GM10266 (cell line): Measurements from ENCODE around the gene STX4.

Experiments used
- DNase-seq: peaks from one replicate; pipeline ENCODE4 v3.0.0; 2012; ENCODE audit errors: extremely low spot score
- TF ChIP-seq, protein P1 (sequence below): IDR thresholded peaks from 2 replicates; pipeline ENCODE4 v1.5.1; 2012; ENCODE audit warnings: mild to moderate bottlenecking, low read depth; ENCODE audit not compliant: control insufficient read depth, insufficient read depth; ENCODE audit errors: missing control alignments

STX4 gene

DNA sequence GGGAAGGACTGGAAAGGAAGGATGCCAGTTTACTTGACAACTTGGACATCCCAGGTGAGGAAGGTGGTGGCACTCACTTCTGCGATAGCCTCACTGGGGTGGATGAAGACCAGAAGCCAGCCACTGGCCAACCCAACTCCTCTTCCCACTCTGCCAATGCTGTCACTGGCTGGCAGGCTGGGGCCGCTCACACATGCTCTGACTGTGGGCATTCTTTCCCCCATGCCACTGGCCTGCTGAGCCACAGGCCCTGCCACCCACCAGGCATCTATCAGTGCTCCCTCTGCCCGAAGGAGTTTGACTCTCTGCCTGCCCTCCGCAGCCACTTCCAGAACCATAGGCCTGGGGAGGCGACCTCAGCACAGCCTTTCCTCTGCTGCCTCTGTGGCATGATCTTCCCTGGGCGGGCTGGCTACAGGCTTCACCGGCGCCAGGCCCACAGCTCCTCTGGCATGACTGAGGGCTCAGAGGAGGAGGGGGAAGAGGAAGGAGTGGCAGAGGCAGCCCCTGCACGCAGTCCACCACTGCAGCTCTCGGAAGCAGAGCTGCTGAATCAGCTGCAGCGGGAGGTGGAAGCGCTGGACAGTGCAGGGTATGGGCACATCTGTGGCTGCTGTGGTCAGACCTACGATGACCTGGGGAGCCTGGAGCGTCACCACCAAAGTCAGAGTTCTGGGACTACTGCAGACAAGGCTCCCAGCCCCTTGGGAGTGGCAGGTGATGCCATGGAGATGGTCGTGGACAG, 45.4 kb downstream of the STX4 start:
- no peak for DNase-seq
- TF ChIP-seq, protein P1, sequence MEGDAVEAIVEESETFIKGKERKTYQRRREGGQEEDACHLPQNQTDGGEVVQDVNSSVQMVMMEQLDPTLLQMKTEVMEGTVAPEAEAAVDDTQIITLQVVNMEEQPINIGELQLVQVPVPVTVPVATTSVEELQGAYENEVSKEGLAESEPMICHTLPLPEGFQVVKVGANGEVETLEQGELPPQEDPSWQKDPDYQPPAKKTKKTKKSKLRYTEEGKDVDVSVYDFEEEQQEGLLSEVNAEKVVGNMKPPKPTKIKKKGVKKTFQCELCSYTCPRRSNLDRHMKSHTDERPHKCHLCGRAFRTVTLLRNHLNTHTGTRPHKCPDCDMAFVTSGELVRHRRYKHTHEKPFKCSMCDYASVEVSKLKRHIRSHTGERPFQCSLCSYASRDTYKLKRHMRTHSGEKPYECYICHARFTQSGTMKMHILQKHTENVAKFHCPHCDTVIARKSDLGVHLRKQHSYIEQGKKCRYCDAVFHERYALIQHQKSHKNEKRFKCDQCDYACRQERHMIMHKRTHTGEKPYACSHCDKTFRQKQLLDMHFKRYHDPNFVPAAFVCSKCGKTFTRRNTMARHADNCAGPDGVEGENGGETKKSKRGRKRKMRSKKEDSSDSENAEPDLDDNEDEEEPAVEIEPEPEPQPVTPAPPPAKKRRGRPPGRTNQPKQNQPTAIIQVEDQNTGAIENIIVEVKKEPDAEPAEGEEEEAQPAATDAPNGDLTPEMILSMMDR = no peak

DNA sequence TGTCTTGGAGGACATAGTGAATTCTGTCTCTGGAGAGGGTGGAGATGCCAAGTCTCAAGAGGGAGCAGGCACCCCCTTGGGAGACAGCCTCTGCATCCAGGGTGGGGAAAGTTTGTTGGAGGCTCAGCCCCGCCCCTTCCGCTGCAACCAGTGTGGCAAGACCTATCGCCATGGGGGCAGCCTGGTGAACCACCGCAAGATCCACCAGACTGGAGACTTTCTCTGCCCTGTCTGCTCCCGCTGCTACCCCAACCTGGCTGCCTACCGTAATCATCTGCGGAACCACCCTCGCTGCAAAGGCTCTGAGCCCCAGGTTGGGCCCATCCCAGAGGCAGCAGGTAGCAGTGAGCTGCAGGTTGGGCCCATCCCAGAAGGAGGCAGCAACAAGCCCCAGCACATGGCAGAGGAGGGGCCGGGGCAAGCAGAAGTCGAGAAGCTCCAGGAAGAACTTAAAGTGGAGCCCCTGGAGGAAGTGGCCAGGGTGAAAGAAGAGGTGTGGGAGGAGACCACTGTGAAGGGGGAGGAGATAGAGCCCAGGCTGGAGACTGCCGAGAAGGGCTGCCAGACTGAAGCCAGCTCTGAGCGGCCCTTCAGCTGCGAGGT, 46.1 kb downstream of the STX4 start:
- DNase-seq = no peak
- TF ChIP-seq, protein P1 = no peak

GRCh38 chr16:31080035-31080629, 46.8 kb downstream of the STX4 start:
- no peak for DNase-seq
- TF ChIP-seq, protein P1 = no peak

GRCh38 chr16:31080756-31081419, 47.5 kb downstream of the STX4 start:
- no peak for DNase-seq
- TF ChIP-seq, protein P1 = no peak

DNA sequence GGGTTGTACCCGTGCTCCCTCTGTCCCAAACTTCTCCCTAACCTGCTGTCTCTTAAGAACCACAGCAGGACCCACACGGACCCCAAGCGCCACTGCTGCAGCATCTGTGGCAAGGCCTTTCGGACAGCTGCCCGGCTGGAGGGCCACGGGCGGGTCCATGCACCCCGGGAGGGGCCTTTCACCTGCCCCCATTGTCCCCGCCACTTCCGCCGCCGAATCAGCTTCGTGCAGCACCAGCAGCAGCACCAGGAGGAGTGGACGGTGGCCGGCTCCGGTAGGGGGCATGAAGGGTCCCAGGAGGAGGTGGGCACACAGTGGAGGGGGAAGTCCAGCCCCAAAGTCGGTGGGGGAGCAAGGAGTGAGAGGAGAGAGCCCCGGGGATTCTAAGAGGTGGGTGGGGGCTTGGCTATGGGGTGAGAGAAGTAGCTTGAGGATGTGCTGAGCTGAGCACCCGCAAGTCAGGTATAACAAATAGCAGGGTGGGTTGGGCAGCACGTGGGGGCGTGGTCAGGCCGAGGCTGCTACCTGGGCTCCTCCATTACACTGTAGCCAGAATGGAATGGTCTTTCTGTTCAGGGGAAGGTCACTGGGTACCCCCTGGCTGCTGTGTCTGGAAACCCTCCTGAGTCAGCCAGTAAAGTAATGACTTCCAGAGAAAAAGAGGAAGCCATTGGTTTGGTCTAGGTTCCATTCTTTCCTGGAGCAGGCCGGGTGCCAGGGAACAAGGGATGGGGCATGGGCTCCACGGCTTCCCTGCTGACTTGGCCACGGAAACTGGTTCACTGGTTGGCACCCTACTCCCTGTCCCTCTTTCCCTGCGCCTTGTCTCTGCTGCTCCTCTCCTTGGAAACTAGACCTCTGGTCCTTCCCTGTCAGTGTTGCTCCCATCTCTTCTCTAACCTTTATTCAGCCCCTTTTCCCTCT, 48.3 kb downstream of the STX4 start:
- no peak for DNase-seq
- TF ChIP-seq, protein P1 = no peak

DNA sequence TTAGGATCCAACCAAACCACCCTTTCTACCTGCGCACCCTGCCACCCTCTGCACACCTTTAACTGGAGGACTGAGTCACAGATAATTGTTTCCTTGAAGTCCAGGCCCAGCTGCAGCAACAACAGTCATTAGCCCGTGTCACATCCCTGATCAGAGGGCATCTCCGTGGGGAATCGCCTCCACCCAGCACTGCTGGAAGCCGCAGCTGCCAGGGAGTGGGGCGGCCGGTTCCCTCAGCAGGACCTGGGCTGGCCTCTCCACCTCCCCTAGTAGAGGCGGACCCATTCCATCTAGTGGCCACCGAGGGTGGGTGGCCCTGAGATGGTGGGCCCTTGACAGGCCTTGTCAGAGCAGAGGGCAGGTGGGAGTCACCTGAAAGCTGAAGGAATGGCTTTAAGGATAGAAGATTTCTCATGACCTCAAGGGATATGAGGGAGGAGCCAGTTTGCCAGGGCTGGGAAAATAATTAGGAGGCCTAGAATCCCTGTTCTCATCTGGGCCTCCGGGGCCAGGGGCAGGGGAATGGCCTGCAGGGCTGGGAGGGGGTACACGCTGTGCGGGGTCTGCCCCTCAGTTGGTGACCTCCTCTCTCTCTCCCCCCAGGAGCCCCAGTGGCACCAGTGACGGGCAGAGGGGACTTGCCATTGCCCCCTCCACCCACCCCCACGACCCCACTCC, 49.1 kb downstream of the STX4 start:
- TF ChIP-seq, protein P1 = no peak
- DNase-seq = no peak
